ENCODE results near the gene AGRN.
"Not testable (repeated sequence)": the region's sequence is repeated elsewhere in the genome, so short reads cannot be mapped to it uniquely, and the experiment has no call there.

AGRN gene

DNA sequence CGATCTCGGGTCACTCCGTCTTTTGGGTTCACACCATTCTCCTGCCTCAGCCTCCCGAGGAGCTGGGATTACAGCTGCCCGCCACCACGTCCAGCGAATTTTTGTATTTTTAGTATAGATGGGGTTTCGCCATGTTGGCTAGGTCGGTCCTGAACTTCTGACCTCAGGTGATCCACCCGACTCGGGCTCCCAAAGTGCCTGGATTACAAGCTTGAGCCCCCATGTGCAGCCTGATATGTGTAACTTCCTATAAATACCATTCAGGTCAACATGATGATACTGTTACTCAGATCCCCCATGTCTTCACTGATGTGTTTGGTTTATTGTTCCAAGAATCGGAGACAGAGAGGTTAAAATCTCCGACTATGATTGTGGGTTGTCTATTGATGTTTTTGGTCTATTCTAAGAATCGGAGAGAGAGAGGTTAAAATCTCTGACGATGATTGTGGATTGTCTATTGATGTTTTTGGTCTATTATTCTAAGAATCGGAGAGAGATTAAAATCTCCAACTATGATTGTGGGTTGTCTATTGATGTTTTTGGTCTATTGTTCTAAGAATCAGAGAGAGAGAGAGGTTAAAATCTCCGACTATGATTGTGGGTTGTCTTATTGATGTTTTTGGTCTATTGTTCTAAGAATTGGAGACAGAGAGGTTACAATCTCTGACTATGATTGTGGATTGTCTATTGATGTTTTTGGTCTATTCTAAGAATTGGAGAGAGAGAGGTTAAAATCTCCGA, 78.9 kb downstream of the AGRN start:
- DNase-seq: no peak

GRCh38 chr1:1099506-1100183, 79.7 kb downstream of the AGRN start:
- no peak for DNase-seq

GRCh38 chr1:1100296-1100695, 80.4 kb downstream of the AGRN start:
- DNase-seq: no peak

- DNase-seq: no peak
Observed at GRCh38 chr1:1101503-1101902, 81.6 kb downstream of the AGRN start.

DNA sequence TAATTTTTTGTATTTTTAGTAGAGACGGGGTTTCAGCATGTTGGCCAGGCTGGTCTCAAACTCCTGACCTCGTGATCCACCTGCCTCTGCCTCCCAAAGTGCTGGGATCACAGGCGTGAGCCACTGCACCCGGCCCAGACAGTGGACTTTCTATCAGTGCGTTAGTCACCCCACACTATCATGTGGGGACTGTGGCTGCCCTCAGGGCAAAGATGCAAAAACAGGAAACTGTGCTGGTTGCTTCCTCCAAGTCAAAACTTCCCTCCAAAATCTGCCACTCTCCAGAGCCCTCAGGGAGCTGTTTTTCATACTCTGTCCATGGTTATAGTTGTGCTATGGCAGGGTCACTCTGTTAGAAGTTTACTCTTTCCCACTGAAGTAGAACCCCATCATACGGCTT, 84.2 kb downstream of the AGRN start:
- not testable (repeated sequence) for DNase-seq

Measured in stimulated activated CD4-positive, alpha-beta T cell treated with anti-CD3 and anti-CD28 coated beads, Interleukin-1b, Interleukin-23, amount 100 ng/mL, for 48 hours (primary cell).